H1 (cell line): ENCODE measurements around the gene TOMT. TPM values are rescaled to one million over a fixed set of nuclear protein-coding genes. Genes with fewer than 3 reads are reported as not detected.

Experiments used
- POLR2AphosphoS5 ChIP-seq: IDR thresholded peaks from 2 replicates; pipeline ENCODE4 v1.6.1; 2011; ENCODE audit warnings: low read depth, low read length
- SAP30 ChIP-seq: fragments of 300-600 bp; sonication (generic); IDR thresholded peaks from 2 replicates; pipeline ENCODE4 v1.7.1; 2012; ENCODE audit warnings: low read length, moderate library complexity, mild to moderate bottlenecking, inconsistent platforms; ENCODE audit not compliant: insufficient read depth, insufficient replicate concordance
- SP2 ChIP-seq: IDR thresholded peaks from 2 replicates; pipeline ENCODE4 v1.6.1; 2012; ENCODE audit warnings: mild to moderate bottlenecking, low read length, inconsistent platforms
- SRF ChIP-seq: IDR thresholded peaks from 2 replicates; pipeline ENCODE4 v1.6.1; 2011; ENCODE audit warnings: mild to moderate bottlenecking, low read depth, low read length, moderate library complexity
- TBP ChIP-seq: IDR thresholded peaks from 2 replicates; pipeline ENCODE4 v1.6.1; 2011; ENCODE audit warnings: low read depth, low read length, improper control_type of control experiment
- polyA plus RNA-seq, 7 experiments: library from polyadenylated mRNA; depleted of rRNA in 3 of 7; stranded (reverse) in 5 of 7; unstranded in 2 of 7; fragments of >200 nt in 5 of 7; fragments of 200-250 nt in 2 of 7; gene quantifications; 1 replicate in 5 of 7; 2 replicates in 1 of 7; 4 replicates in 1 of 7; pipeline versions ENCODE4 v1.2.1 to v1.2.3, GENCODE V29; 2011 to 2013; ENCODE audit warnings: missing spikeins in 2 of 7, mixed read lengths in 2 of 7
- total RNA-seq: library from RNA; stranded (reverse); fragmentation: NEBNext Ultra II Directional; extraction: Animal tissue kit (Norgen Biotek cat#: 25700); gene quantifications from 2 replicates; pipeline ENCODE4 v1.2.1, GENCODE V29; 2021

Gene TOMT
- total and polyA plus RNA-seq, 2 of the 8 experiments (the other 6 are each of a cell fraction or from before 2014, with no cell fraction given) = 0.11 TPM; not detected in 1

GRCh38 chr11:72112143-72112977, 6.6 kb downstream of the TOMT start, which contains the start of gene ANAPC15 (continued):
- TF ChIP-seq TBP = peak; percentile 90
- TF ChIP-seq SAP30 = peak; percentile 29
- TF ChIP-seq POLR2AphosphoS5 = peak; percentile 99
- peak; percentile 64 for TF ChIP-seq SP2
- peak; percentile 94 for TF ChIP-seq SRF
